ENCODE measurements around the gene GEMIN2. TPM values are rescaled to one million over a fixed set of nuclear protein-coding genes. Genes with fewer than 3 reads are reported as not detected.
A peak's percentile ranks its signal among the peaks of the same experiment; 100 is the strongest.

The GEMIN2 gene
- total RNA-seq, 1 experiment from 2014 or later = 15.1 TPM

GRCh38 chr14:39168591-39168990, 54.5 kb downstream of the GEMIN2 start:
- TF ChIP-seq POLR2AphosphoS5 (IDR thresholded peaks at IDR 0.05; ENCODE audit: low read depth, low read length) (no peak), CTCF (IDR thresholded peaks at IDR 0.05) (no peak)
- CTCF ChIA-PET = no interaction called here
- intact Hi-C loops (cut with micrococcal nuclease; ENCODE audit: unreplicated experiment) = no loop called here
- Histone ChIP-seq H3K36me3 (ENCODE audit: control insufficient read depth, insufficient read depth, low read length) (peaks cover 5% of the 10 kb centered on the region), H3K4me3 (ENCODE audit: low read depth in 2 of 2, low read length in 2 of 2) (peak overlapping the region; percentile 91 to 92; a peak in 3 of 4 replicates), H3K9me3 (ENCODE audit: control insufficient read depth, insufficient read depth, low read depth, low read length) (no peaks in the 10 kb centered on the region), H3K27ac (ENCODE audit: low read length) (peak overlapping the region; percentile 94), H3K4me1 (ENCODE audit: control insufficient read depth, insufficient read depth, low read length) (peaks cover 9% of the 10 kb centered on the region; the same call in 1 of the 2 replicates), H3K27me3 (ENCODE audit: control insufficient read depth, insufficient read depth, low read length) (no peaks in the 10 kb centered on the region)
- ATAC-seq (no peak), DNase-seq (ENCODE audit: low read depth, low spot score) (no peak)
- no TSS peak for BruUV-seq (replicated peaks)
- in situ Hi-C loops (cut with HindIII; ENCODE audit: low pct_unique_long_range_greater_than_20kb, low sequenced_read_pairs) = no loop called here
- POLR2A ChIA-PET = no interaction called here

GRCh38 chr14:39169541-39169900, 55.4 kb downstream of the GEMIN2 start:
- no TSS peak for BruUV-seq (replicated peaks)
- CTCF ChIA-PET = no interaction called here

More at GRCh38 chr14:39169541-39169900, 55.4 kb downstream of the GEMIN2 start:
- H3K4me3 ChIP-seq (ENCODE audit: low read depth in 2 of 2, low read length in 2 of 2) = peak overlapping the region; percentile 91 to 92
- H3K4me1 ChIP-seq (ENCODE audit: control insufficient read depth, insufficient read depth, low read length) = peaks cover 15% of the 10 kb centered on the region; the same call in 1 of the 2 replicates
- DNase-seq (ENCODE audit: low read depth, low spot score) (no peak), ATAC-seq (no peak; the same call in 1 of the 2 replicates)
- intact Hi-C loops (cut with micrococcal nuclease; ENCODE audit: unreplicated experiment) = no loop called here
- no peak for TF ChIP-seq SIN3A (IDR thresholded peaks at IDR 0.05; ENCODE audit: borderline replicate concordance, insufficient read depth, low read depth, low read length)
- TF ChIP-seq POLR2AphosphoS5 (IDR thresholded peaks at IDR 0.05; ENCODE audit: low read depth, low read length) = no peak
- TF ChIP-seq REST (IDR thresholded peaks at IDR 0.05; ENCODE audit: insufficient read depth in 1 of 2, low read depth in 2 of 2, low read length in 1 of 2) = no peak
- TF ChIP-seq TCF7L2 (IDR thresholded peaks at IDR 0.05; ENCODE audit: low read depth, low read length) = no peak
- no peak for TF ChIP-seq CTCF (IDR thresholded peaks at IDR 0.05)
- peak overlapping the region; percentile 94 for H3K27ac ChIP-seq (ENCODE audit: low read length)
- in situ Hi-C loops (cut with HindIII; ENCODE audit: low pct_unique_long_range_greater_than_20kb, low sequenced_read_pairs) = no loop called here
- H3K36me3 ChIP-seq (ENCODE audit: control insufficient read depth, insufficient read depth, low read length) = peaks cover 5% of the 10 kb centered on the region
- POLR2A ChIA-PET = interaction anchor here (0.6 to 1.5 kb wide), 2 partner anchors 13 to 53 kb away, joined by 3 to 5 read pairs; no protein-coding TSS in a partner anchor
- H3K9me3 ChIP-seq (ENCODE audit: control insufficient read depth, insufficient read depth, low read depth, low read length) = no peaks in the 10 kb centered on the region
- H3K27me3 ChIP-seq (ENCODE audit: control insufficient read depth, insufficient read depth, low read length) = no peaks in the 10 kb centered on the region
